ENCODE measurements around the gene MAP3K2. TPM values are rescaled to one million over a fixed set of nuclear protein-coding genes. Genes with fewer than 3 reads are reported as not detected.

MAP3K2 gene
- polyA plus RNA-seq, 3 donors: 16.0 to 86.4 (median 66.3) TPM

- Histone ChIP-seq H3K27me3 (ENCODE audit: control insufficient read depth in 2 of 2, insufficient read depth in 2 of 2, low read length in 2 of 2) (no peaks in the 10 kb centered on the region), H4K20me1 (ENCODE audit: insufficient read depth, low read length) (peaks cover 39% of the 10 kb centered on the region), H3K27ac (ENCODE audit: low read depth in 1 of 2, low read length in 2 of 2) (peak overlapping the region in 1 of 2 donors; percentile 12), H2AFZ (ENCODE audit: insufficient read depth, low read depth, low read length, poor library complexity, severe bottlenecking) (no peak overlapping the region), H3K9ac (ENCODE audit: insufficient read depth, low read length, poor library complexity, severe bottlenecking) (no peak overlapping the region), H3K36me3 (replicated peaks in 1 of 2; ENCODE audit: control insufficient read depth in 1 of 2, insufficient read depth in 2 of 2, low read length in 2 of 2) (peaks cover 90 to 98% of the 10 kb centered on the region in 2 donors), H3K79me2 (ENCODE audit: insufficient read depth, low read length) (peaks cover 6% of the 10 kb centered on the region), H3K4me2 (replicated peaks; ENCODE audit: extremely low read depth, low read length, poor library complexity, severe bottlenecking) (no peak overlapping the region), H3K9me3 (replicated peaks in 1 of 2; ENCODE audit: control insufficient read depth in 1 of 2, insufficient read depth in 1 of 2, low read length in 2 of 2) (no peaks in the 10 kb centered on the region), H3K4me3 (replicated peaks in 1 of 3; ENCODE audit: low read depth in 2 of 3, low read length in 3 of 3) (no peak overlapping the region), H3K4me1 (ENCODE audit: control insufficient read depth in 1 of 2, insufficient read depth in 2 of 2, low read length in 2 of 2) (peaks cover 16 to 20% of the 10 kb centered on the region in 2 donors)
- peak overlapping the region in 2 of 7 donors; percentile 33 to 37 for H3K27ac Mint-ChIP-seq
- H3K36me3 Mint-ChIP-seq: peaks cover 75 to 88% of the 10 kb centered on the region in 2 donors
- H3K4me1 Mint-ChIP-seq: peaks cover 22% of the 10 kb centered on the region
- intact Hi-C loops (cut with micrococcal nuclease): no loop called here
- peaks cover 0 to 2% (median 0%) of the 10 kb centered on the region in 3 donors for H3K27me3 Mint-ChIP-seq (ENCODE audit: low read depth in 3 of 3)
- no peak for DNase-seq
- no peak overlapping the region for H3K4me3 Mint-ChIP-seq
- WGBS (ENCODE audit: insufficient coverage): 86% methylated on average over 1 of the region's 3 CpGs
- no peak for TF ChIP-seq CTCF (IDR thresholded peaks at IDR 0.05)
- no peaks in the 10 kb centered on the region for H3K9me3 Mint-ChIP-seq
These were observed 76.8 kb downstream of the MAP3K2 start for GRCh38 chr2:127310980-127311379.

- WGBS (ENCODE audit: insufficient coverage): no CpG with 5 or more reads among the region's 4 CpGs
- H3K4me1 Mint-ChIP-seq: peaks cover 24% of the 10 kb centered on the region
These were observed 78.3 kb downstream of the MAP3K2 start for GRCh38 chr2:127309468-127309867.

More at GRCh38 chr2:127309468-127309867, 78.3 kb downstream of the MAP3K2 start:
- DNase-seq: no peak
- H3K4me3 ChIP-seq (replicated peaks in 1 of 3; ENCODE audit: low read depth in 2 of 3, low read length in 3 of 3): no peak overlapping the region
- peaks cover 6% of the 10 kb centered on the region for H3K79me2 ChIP-seq (ENCODE audit: insufficient read depth, low read length)
- H3K9me3 ChIP-seq (replicated peaks in 1 of 2; ENCODE audit: control insufficient read depth in 1 of 2, insufficient read depth in 1 of 2, low read length in 2 of 2): no peaks in the 10 kb centered on the region
- peaks cover 89 to 98% of the 10 kb centered on the region in 2 donors for H3K36me3 ChIP-seq (replicated peaks in 1 of 2; ENCODE audit: control insufficient read depth in 1 of 2, insufficient read depth in 2 of 2, low read length in 2 of 2)
- H2AFZ ChIP-seq (ENCODE audit: insufficient read depth, low read depth, low read length, poor library complexity, severe bottlenecking): no peak overlapping the region
- Mint-ChIP-seq H3K36me3 (peaks cover 70 to 85% of the 10 kb centered on the region in 2 donors), H3K27me3 (ENCODE audit: low read depth in 3 of 3) (peaks cover 0 to 2% (median 0%) of the 10 kb centered on the region in 3 donors), H3K4me3 (no peak overlapping the region), H3K9me3 (no peaks in the 10 kb centered on the region), H3K27ac (peak overlapping the region in 1 of 7 donors; percentile 30)
- no peaks in the 10 kb centered on the region for H3K27me3 ChIP-seq (ENCODE audit: control insufficient read depth in 2 of 2, insufficient read depth in 2 of 2, low read length in 2 of 2)
- no peak overlapping the region for H3K27ac ChIP-seq (ENCODE audit: low read depth in 1 of 2, low read length in 2 of 2)
- H3K4me2 ChIP-seq (replicated peaks; ENCODE audit: extremely low read depth, low read length, poor library complexity, severe bottlenecking): no peak overlapping the region
- peaks cover 34% of the 10 kb centered on the region for H4K20me1 ChIP-seq (ENCODE audit: insufficient read depth, low read length)
- H3K4me1 ChIP-seq (ENCODE audit: control insufficient read depth in 1 of 2, insufficient read depth in 2 of 2, low read length in 2 of 2): peaks cover 20 to 22% of the 10 kb centered on the region in 2 donors
- H3K9ac ChIP-seq (ENCODE audit: insufficient read depth, low read length, poor library complexity, severe bottlenecking): no peak overlapping the region
- intact Hi-C loops (cut with micrococcal nuclease): no loop called here
- TF ChIP-seq CTCF (IDR thresholded peaks at IDR 0.05): no peak

All from CD14-positive monocyte (primary cell).